Mammary epithelial cell (primary cell): Measurements from ENCODE around the gene MICAL2.

Source experiments
- CTCF ChIP-seq, 2 donors: IDR thresholded peaks in 1 of 2; conservative IDR thresholded peaks in 1 of 2; 2 replicates each; pipeline ENCODE4 v1.5.1; 2011 to 2012; ENCODE audit warnings: inconsistent platforms in 2 of 2, low read length in 2 of 2, mild to moderate bottlenecking in 2 of 2, control low read depth in 1 of 2, low read depth in 1 of 2; ENCODE audit not compliant: insufficient read depth in 1 of 2; ENCODE audit errors: extremely low read depth in 1 of 2
- EZH2 ChIP-seq: IDR thresholded peaks from 2 replicates; pipeline ENCODE4 v1.6.1; 2012; ENCODE audit warnings: low read length, inconsistent platforms, borderline replicate concordance

GRCh38 chr11:12245091-12245490 is 134.7 kb downstream of the MICAL2 start:
- TF ChIP-seq EZH2: no peak
- TF ChIP-seq CTCF (conservative IDR thresholded peaks at IDR 0.05 in 1 of 2, IDR thresholded peaks at IDR 0.05 in 1 of 2; ENCODE audit: extremely low read depth in 1 of 2, insufficient read depth in 1 of 2, low read depth in 1 of 2, low read length in 2 of 2): no peak
